ENCODE results near the gene NEK8.

The NEK8 gene

DNA sequence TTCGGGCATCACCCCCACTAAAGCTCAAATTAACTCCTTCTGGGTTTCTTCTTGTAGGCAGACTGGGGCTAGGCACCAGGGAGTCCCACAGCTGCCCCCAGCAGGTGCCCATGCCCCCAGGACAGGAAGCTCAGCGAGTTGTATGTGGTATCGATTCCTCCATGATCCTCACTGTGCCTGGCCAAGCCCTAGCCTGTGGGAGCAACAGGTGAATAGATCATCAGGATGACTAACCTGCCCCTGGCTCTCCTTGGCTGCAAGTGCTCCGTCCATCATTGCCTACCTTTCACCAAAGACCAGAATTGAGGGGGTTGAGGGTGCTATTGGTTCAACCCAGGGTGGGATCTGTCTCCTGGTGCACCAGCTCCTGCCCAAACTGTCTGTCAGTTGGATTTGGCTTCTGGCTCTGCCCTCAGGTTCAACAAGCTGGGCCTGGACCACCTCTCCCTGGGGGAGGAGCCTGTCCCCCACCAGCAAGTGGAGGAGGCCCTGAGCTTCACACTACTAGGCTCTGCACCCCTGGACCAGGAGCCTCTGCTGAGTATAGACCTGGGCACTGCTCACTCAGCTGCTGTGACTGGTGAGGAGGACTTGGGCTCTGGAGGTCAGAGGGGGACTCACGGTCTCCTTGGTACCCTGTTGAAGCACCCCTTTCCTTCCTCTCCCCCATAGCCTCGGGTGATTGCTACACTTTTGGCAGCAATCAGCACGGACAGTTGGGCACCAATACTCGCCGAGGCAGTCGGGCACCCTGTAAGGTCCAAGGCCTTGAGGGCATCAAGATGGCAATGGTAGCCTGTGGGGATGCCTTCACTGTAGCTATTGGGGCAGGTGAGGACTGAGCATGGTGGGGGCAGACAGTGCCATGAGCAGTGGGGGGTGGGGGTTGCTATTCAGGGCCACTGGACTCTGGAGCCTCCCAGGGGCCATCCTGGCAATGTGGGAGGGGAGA, 12.1 kb downstream of the NEK8 start:
- Histone ChIP-seq H3K4me1 (ENCODE audit: insufficient read depth, low read length) (peaks cover 7% of the 10 kb centered on the region; the same call in 1 of the 2 replicates), H3K9ac (ENCODE audit: low read depth, low read length) (no peak overlapping the region), H3K9me3 (ENCODE audit: control insufficient read depth, insufficient read depth, low read length) (no peaks in the 10 kb centered on the region), H3K36me3 (ENCODE audit: insufficient read depth, low read length) (peaks cover 3% of the 10 kb centered on the region; the same call in 1 of the 2 replicates)

GRCh38 chr17:28741358-28742349, 13.1 kb downstream of the NEK8 start:
- Histone ChIP-seq H3K9me3 (ENCODE audit: control insufficient read depth, insufficient read depth, low read length) (no peaks in the 10 kb centered on the region), H3K4me1 (ENCODE audit: insufficient read depth, low read length) (peaks cover 15% of the 10 kb centered on the region; the same call in 1 of the 2 replicates), H3K9ac (ENCODE audit: low read depth, low read length) (no peak overlapping the region), H3K36me3 (ENCODE audit: insufficient read depth, low read length) (peaks cover 7% of the 10 kb centered on the region)

DNA sequence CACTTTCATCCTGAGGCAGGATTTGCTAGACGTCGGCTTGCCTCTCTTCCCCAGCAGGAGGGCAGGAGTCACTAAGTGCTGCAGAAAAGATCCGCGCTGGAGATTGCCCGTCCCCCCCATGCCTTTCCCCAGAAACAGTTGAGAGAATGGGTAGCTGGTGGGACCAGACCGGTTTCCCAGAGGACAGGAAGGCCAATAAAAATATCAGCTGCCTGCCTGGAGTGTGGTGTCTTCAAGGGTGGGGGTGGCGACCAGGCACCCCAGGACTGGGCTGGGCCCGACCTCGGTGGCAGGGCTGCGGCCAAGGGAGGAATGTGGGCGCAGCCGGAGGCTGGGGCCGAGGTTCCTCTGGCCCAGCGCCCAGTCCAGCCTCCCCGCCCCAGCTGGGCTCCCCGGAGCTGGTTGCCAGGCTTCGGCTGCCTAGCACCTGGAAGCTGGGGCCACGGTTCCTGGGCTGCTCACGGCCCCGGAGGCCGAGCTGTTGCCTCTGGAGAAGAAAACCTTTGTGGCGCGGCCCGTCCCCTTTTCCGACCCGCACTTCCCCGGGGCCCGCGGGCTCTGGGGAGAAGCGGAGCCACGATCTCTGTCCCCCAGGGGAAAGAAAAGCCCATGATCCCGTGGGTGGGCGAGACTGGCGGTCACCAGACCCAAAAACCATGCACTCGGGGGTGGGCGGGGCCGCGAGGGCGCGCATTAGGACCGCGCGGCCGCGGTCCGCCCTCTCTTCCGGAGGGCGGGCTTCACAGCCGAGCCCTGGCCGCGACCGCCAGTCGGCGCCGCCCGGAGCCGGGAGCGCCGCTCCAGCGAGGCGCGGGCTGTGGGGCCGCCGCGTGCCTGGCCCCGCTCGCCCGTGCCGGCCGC, 14.9 kb downstream of the NEK8 start, which contains the start of gene TRAF4:
TRAF4 (plus strand) TSS at position 769 of the 861 bp plus-strand sequence. CDS start 102 bp downstream, outside the sequence.
- Histone ChIP-seq H3K4me1 (ENCODE audit: insufficient read depth, low read length) (peaks cover 18% of the 10 kb centered on the region; the same call in 1 of the 2 replicates), H3K9me3 (ENCODE audit: control insufficient read depth, insufficient read depth, low read length) (no peaks in the 10 kb centered on the region), H3K36me3 (ENCODE audit: insufficient read depth, low read length) (peaks cover 24% of the 10 kb centered on the region), H3K9ac (ENCODE audit: low read depth, low read length) (peak within 1 kb of the TSS; percentile 96)

DNA sequence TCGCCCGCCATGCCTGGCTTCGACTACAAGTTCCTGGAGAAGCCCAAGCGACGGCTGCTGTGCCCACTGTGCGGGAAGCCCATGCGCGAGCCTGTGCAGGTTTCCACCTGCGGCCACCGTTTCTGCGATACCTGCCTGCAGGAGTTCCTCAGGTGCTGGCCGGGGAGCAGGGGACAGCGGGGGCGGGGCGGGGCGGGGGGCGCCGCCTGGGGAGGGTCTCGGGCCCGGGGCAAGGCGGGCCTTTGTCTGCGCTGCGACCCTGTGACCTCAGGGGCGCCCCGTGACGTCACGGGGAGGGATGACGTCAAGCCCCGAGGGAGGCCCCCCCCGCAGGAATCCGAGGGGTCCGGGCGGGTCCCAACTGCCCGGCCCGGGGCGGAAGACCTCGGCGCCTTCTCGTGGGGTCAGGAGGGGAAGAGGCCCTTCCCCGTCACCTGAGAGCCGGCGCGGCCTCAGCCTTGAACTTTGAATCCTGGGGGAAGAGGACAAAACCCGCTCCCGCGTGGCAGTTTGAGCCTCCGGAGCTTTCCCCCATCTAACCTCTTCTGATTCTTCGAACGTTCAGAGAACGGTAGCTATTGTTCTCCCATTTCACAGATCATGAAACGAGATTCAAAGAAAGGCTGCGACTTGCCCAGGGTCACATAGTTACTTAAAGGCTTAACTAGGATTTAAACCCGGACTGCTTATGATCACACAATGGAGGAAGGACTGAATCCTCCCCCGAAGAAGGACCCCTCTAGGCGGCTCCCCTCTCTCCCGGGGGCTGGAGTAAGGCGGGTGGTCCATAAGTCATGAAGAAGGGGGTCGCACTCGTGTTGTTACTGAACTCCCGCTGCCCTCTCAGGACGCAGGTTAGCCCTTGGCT, 15.8 kb downstream of the NEK8 start:
- Histone ChIP-seq H3K9ac (ENCODE audit: low read depth, low read length) (peak overlapping the region; percentile 96), H3K9me3 (ENCODE audit: control insufficient read depth, insufficient read depth, low read length) (no peaks in the 10 kb centered on the region), H3K4me1 (ENCODE audit: insufficient read depth, low read length) (peaks cover 18% of the 10 kb centered on the region; the same call in 1 of the 2 replicates), H3K36me3 (ENCODE audit: insufficient read depth, low read length) (peaks cover 24% of the 10 kb centered on the region)

GRCh38 chr17:28744972-28745785, 16.6 kb downstream of the NEK8 start:
- Histone ChIP-seq H3K36me3 (ENCODE audit: insufficient read depth, low read length) (peaks cover 24% of the 10 kb centered on the region), H3K4me1 (ENCODE audit: insufficient read depth, low read length) (peaks cover 18% of the 10 kb centered on the region; the same call in 1 of the 2 replicates), H3K9me3 (ENCODE audit: control insufficient read depth, insufficient read depth, low read length) (no peaks in the 10 kb centered on the region), H3K9ac (ENCODE audit: low read depth, low read length) (peak overlapping the region; percentile 96)

DNA sequence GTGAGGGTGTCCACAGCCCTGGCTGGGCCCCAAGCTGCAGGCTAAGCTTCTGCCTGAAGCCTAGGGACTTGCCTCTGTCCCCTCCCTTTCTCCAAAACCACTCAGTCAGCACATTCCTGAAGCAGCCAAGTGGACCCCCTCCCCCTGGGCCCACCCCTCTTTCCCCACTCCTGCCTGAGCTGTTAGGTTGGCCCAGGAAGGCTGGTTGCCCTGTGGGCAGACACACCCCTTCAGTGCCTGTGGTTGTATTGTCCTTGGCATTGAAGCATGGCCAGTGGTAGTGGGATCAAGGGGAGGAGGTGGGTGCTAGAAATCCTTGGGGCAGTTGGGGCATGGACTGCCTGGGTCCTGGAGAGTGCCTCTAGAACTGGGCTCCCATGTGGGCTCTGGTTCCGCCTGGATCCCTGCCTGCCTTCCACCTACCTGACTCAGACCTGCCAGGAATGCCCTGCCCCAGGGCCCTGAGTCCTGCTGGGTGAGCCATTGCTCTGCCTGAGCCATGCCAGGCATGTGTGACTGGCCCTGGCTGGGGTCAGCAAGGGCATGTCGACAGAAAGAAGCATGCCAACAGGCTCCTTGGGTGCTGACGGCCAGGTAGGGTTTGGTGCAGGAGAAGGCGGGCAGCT, 17.3 kb downstream of the NEK8 start:
- no peaks in the 10 kb centered on the region for H3K9me3 ChIP-seq (ENCODE audit: control insufficient read depth, insufficient read depth, low read length)
- H3K4me1 ChIP-seq (ENCODE audit: insufficient read depth, low read length) = peaks cover 25% of the 10 kb centered on the region; the same call in 1 of the 2 replicates
- peaks cover 31% of the 10 kb centered on the region for H3K36me3 ChIP-seq (ENCODE audit: insufficient read depth, low read length)
- peak overlapping the region; percentile 96 for H3K9ac ChIP-seq (ENCODE audit: low read depth, low read length)

GRCh38 chr17:28746611-28747050, 18.0 kb downstream of the NEK8 start:
- peaks cover 25% of the 10 kb centered on the region; the same call in 1 of the 2 replicates for H3K4me1 ChIP-seq (ENCODE audit: insufficient read depth, low read length)
- peak overlapping the region; percentile 4; the same call in 1 of the 2 replicates for H3K9ac ChIP-seq (ENCODE audit: low read depth, low read length)
- peaks cover 33% of the 10 kb centered on the region for H3K36me3 ChIP-seq (ENCODE audit: insufficient read depth, low read length)
- H3K9me3 ChIP-seq (ENCODE audit: control insufficient read depth, insufficient read depth, low read length) = no peaks in the 10 kb centered on the region

DNA sequence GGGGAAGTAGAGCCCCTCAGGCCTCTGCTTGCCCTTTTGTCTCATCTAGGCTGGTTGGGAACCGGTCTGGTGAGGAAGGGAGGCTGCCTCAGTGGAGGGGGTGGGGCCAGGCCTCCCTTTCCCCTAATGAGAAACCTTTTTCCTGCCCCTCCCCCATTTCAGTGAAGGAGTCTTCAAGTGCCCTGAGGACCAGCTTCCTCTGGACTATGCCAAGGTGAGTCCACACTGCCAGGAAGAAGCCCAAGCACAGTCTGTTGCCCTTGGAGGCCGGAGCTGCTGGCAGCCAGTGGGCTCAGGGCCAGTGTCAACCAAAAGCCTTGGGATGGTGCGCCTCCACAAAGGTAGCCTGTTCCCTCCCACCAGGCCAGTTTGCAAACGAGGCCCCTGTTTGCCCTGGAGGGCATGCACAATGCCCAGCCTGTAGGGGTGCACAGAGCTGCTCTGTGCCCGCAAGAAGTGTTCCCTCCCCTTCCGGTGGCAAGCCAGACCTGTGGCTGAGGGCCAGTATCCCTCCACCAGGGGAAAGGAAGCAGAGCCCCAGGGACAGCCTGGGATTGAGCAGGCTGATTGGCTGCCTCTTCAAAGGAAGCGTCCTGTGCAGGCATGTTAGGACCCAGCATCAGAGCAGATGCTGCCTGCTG, 18.6 kb downstream of the NEK8 start:
- H3K9me3 ChIP-seq (ENCODE audit: control insufficient read depth, insufficient read depth, low read length) = no peaks in the 10 kb centered on the region
- H3K36me3 ChIP-seq (ENCODE audit: insufficient read depth, low read length) = peaks cover 33% of the 10 kb centered on the region
- H3K4me1 ChIP-seq (ENCODE audit: insufficient read depth, low read length) = peaks cover 21% of the 10 kb centered on the region; the same call in 1 of the 2 replicates
- H3K9ac ChIP-seq (ENCODE audit: low read depth, low read length) = no peak overlapping the region

DNA sequence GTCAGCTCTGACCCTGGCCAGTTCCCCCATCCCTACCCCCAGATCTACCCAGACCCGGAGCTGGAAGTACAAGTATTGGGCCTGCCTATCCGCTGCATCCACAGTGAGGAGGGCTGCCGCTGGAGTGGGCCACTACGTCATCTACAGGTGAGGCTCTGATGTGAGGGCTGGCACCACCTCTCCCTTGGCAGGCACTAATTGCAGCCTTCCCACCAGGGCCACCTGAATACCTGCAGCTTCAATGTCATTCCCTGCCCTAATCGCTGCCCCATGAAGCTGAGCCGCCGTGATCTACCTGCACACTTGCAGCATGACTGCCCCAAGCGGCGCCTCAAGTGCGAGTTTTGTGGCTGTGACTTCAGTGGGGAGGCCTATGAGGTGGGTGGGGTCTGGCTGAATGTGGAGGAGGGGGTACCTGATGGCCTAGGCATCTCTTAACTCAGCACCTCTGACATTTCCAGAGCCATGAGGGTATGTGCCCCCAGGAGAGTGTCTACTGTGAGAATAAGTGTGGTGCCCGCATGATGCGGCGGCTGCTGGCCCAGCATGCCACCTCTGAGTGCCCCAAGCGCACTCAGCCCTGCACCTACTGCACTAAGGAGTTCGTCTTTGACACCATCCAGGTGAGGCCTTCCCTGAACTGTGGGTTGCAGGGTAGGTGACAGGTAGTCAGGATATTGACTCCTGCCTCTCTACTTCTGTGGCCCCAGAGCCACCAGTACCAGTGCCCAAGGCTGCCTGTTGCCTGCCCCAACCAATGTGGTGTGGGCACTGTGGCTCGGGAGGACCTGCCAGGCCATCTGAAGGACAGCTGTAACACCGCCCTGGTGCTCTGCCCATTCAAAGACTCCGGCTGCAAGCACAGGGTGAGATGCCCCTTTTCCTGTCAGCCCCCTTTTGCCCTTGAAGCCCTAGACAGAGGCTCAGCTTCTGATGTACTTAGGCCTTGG, 19.5 kb downstream of the NEK8 start:
- H3K9ac ChIP-seq (ENCODE audit: low read depth, low read length) = no peak overlapping the region
- H3K9me3 ChIP-seq (ENCODE audit: control insufficient read depth, insufficient read depth, low read length) = no peaks in the 10 kb centered on the region
- peaks cover 18% of the 10 kb centered on the region; the same call in 1 of the 2 replicates for H3K4me1 ChIP-seq (ENCODE audit: insufficient read depth, low read length)
- H3K36me3 ChIP-seq (ENCODE audit: insufficient read depth, low read length) = peaks cover 33% of the 10 kb centered on the region

GRCh38 chr17:28748852-28749515, 20.4 kb downstream of the NEK8 start:
- H3K9me3 ChIP-seq (ENCODE audit: control insufficient read depth, insufficient read depth, low read length) = no peaks in the 10 kb centered on the region
- peaks cover 18% of the 10 kb centered on the region; the same call in 1 of the 2 replicates for H3K4me1 ChIP-seq (ENCODE audit: insufficient read depth, low read length)
- no peak overlapping the region for H3K9ac ChIP-seq (ENCODE audit: low read depth, low read length)
- H3K36me3 ChIP-seq (ENCODE audit: insufficient read depth, low read length) = peaks cover 33% of the 10 kb centered on the region

All from ES-I3 (cell line).